GM19351 (cell line): Measurements from ENCODE around the gene HK1.

ENCODE experiments used
- ATAC-seq: cut with Tn5 transposase; IDR thresholded peaks from one replicate; pipeline ENCODE4 v1.9.1; 2021; ENCODE audit warnings: mild to moderate bottlenecking, moderate library complexity; ENCODE audit not compliant: unreplicated experiment

HK1 gene

GRCh38 chr10:69415951-69416350 lies 137.7 kb downstream of the HK1 start:
- no peak for ATAC-seq

DNA sequence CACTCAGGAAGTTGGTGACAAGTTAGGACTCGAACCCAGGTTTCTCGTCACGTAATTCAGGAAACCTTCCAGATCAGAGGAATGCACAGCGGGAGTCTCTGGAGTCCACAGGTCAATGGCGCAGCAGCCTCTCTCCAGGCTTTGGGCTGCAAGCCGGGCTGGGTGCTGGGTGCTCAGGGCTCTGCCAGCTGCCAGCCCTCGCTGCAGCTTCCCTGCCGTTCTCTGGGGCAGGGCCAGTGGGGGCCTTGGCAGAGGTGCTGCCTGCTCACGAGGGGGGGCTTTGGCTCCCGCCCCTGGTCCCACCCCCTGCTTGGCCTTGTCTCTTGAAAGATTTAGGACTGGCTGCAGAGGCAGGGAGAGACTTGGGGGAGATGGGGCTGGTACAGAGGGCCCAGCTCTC lies 138.4 kb downstream of the HK1 start, which contains the start of gene TACR2:
TSS of gene TACR2 (minus strand) at position 224 of the 400 bp plus-strand sequence. CDS start 595 bp downstream, outside the sequence.
- no peak for ATAC-seq

- ATAC-seq, result no peak
These were observed 139.2 kb downstream of the HK1 start for GRCh38 chr10:69417542-69417941.

DNA sequence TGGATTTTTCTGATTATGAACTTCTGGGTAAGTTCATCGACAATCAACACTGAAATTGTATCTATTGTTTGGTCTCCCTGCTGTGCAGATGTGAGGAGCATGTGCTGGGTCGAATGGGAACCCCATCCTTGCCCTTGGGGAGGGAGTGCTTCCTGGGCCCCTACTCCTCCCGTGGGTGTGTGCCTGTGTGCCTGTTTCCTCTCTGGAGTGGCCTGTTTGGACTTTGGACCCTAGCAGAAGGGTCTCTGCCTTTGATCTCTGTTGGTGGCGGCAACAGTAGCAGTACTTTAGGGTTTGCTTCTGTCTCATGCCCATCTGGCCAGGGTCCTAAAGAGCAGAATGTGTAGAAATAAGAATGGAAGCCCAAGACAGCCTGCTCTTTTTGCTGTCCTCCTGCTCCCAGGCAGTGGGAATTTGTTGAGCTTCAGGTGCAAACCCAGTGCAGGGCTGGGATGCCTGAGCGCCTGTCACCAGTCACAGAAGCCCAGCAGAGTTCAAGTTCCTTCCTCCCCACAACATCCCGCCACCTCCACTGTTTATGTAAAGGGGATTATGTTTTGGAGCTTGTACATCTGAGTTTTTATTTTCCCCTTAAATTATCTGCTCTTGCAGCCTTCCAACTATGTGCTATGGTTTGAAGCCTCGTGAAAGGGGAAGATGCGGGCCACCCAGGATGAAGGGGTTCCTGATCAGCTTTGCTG lies 139.9 kb downstream of the HK1 start:
- ATAC-seq, result no peak

GRCh38 chr10:69419096-69419743 lies 140.9 kb downstream of the HK1 start:
- ATAC-seq, result no peak

- no peak for ATAC-seq
These were observed 141.4 kb downstream of the HK1 start for GRCh38 chr10:69419744-69420126.

GRCh38 chr10:69421611-69422308 lies 143.5 kb downstream of the HK1 start:
- no peak for ATAC-seq

DNA sequence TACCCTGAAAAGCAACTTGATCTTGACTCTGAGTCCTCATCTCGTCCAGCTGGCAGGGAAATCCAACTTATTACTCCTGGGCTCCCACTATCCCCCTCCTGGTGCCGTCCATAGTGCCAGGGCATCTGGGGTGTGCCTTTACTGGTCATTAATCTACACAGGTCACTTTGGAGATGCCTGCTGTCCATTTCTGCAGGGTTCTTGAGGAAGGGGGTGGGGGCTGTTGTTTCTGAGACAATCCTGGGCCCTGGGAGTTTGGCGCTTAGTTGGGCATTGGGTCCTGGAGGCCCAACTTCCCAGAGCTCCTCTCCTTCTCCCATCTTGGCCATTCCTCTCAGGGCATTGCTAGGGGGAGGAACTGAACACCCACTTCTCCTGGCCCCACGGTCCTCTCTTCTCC lies 144.4 kb downstream of the HK1 start:
- ATAC-seq, result no peak

GRCh38 chr10:69425041-69425440 lies 146.7 kb downstream of the HK1 start:
- no peak for ATAC-seq

- ATAC-seq, result no peak
These were observed 147.4 kb downstream of the HK1 start for GRCh38 chr10:69425511-69426298.

- ATAC-seq, result no peak
These were observed 148.1 kb downstream of the HK1 start for GRCh38 chr10:69426376-69426727.

DNA sequence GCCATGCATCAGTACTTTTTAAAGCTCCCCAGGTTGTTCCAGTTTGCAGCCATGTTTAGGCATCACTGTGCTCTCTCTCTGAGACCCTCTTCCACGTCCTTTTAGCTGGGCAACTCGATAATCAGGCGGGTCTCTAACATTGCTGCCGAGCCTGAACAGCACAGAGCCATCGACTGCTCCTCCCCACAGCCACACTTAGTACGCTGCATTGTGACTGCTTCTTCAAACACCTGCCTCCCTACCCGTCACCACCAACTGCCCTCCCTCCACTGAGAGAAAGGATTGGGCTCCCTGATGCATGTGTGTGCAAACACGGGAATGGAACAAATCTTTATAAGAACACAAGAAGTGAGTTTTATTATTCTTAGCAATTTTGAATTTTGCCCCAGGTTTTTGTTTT lies 149.9 kb downstream of the HK1 start:
- ATAC-seq, result no peak

DNA sequence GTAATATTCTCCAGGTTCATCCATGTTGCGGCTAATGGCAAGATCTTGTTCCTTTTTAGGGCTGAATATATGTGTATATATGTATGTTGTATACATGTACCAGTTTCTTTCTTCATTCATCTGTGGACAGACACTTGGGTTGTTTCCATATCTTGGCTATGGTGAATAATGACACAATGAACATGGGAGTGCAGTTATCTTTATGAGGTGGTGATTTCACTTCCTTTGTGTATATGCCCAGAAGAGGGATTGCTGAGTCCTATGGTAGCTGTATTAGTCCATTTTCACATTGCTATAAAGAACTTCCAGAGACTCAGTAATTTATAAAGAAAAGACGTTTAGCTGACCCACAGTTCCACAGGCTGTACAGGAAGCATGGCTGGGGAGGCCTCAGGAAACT lies 155.9 kb downstream of the HK1 start:
- no peak for ATAC-seq

DNA sequence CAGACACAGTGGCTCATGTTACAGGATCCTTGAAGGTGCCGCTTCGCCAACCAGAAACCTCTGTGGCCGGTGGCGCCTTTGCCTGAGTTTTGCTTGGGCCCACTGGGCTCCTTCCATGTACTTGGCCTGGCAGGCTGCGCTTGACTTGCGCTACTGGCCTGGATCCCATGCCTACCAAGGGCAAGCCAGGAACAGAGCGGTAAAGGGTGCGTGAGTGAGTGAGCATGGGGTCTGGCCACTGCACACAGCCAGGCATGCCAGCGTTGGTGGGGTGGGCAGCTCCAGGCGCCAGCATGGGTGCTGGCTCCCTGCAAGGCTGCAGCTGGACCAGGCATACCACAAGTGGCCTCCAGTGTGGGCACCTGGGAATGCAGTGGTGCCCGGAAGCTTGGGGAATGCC lies 156.6 kb downstream of the HK1 start:
- no peak for ATAC-seq

DNA sequence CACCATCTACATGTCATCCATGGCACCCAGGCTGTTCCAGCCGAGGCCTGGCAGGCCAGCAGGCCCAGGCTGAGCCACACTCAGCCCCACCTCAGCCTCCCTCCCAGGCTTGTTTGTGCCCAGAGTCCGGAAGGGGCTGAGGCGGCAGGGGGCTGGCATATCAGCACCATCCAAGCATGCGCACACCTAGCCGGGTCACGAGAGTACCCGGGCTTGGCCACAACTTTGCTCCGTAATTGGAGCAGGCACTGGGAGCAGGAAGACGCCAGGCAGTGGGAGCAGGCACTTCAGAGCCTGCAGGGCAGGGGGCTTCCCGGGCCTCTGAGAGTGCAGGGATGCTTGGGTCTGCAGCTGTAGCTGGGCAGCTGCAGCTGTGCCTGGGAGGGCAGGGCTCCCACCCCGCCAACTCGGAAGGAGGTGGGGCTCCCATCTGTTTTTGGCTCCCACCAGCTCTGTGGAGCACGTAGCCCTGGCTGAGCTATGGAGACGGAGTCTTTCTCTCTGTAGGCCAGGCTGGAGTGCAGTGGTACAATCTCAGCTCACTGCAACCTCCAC lies 157.7 kb downstream of the HK1 start:
- ATAC-seq, result no peak

GRCh38 chr10:69437321-69438259 lies 159.3 kb downstream of the HK1 start:
- ATAC-seq, result no peak

DNA sequence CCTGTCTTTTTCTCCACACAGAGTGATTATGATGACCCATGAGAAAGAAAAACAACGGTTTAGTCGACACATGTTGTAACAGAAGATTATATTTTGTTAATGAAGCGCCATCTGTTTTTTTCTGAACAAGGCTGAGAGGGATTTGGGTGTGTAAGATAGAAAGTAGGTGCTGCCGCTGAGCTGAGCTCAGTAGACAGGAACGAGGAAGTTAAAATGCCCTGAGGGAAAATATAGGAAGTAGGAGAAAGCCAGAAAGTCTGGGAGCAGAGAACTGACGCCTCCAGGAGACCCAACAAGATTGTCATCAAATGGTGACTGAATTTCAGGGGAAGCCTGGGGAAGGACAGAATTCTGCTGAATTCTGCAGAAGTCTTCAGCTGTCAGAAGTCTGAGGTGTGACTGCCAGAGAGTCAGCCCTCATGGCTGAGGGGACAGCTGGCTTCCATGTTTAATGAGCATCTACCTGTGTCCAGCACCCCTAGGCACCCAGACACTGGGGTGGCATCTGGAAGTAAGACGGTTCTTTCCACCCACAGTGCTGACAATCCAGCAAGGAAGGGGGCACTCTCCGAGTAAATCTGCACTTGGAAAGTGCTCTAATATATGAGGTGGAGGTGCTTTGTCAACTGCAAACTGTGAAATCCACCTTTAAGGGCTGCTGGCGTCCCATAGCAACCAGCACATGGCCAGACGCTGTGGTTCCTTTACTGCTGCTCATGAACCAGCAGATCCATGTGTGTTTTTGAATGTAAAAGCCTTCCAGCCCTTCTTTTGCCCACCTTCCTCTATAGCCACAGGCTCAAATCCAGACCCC lies 160.4 kb downstream of the HK1 start:
- ATAC-seq, result no peak

DNA sequence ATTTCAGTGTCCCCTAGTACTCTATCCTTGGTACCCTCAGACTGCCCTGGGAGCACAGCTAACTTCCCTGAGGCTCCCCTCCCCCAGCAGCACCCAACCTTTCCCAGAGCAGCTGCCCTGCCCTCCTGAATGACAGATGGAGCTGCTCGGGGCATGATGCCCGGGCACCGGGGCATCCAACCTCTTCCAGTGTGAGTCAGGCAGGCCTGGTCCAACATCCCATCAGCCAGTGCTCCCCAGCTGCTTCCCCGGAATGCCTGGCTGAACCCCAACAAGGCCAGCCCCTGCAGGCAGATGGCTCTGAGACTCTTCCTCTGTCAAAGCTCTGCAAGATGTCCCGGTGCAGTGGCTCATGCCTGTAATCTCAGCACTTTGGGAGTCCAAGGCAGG lies 161.0 kb downstream of the HK1 start:
- no peak for ATAC-seq

GRCh38 chr10:69439813-69440506 lies 161.7 kb downstream of the HK1 start:
- no peak for ATAC-seq
